Mesendoderm (in vitro differentiated cells): ENCODE measurements around the gene SYT15B. TPM values are rescaled to one million over a fixed set of nuclear protein-coding genes. Genes with fewer than 3 reads are reported as not detected.
"Not testable (repeated sequence)": the region's sequence is repeated elsewhere in the genome, so short reads cannot be mapped to it uniquely, and the experiment has no call there.

Source experiments
- DNase-seq: peaks from one replicate; pipeline ENCODE4 v3.0.0; 2013
- H2AK5ac ChIP-seq: 2 replicates; pipeline ENCODE4 v1.6.1; 2013; ENCODE audit warnings: low read length, inconsistent platforms
- H2BK120ac ChIP-seq: 2 replicates; pipeline ENCODE4 v1.6.1; 2013; ENCODE audit warnings: low read depth, mild to moderate bottlenecking, low read length, moderate library complexity, mixed read lengths
- H2BK15ac ChIP-seq: replicated peaks from 2 replicates; pipeline ENCODE4 v1.6.1; 2013; ENCODE audit warnings: low read depth, mild to moderate bottlenecking, moderate library complexity
- H2BK5ac ChIP-seq: 2 replicates; pipeline ENCODE4 v1.6.1; 2013; ENCODE audit warnings: low read length, inconsistent platforms
- H3K18ac ChIP-seq: 2 replicates; pipeline ENCODE4 v1.6.1; 2013; ENCODE audit warnings: mild to moderate bottlenecking, low read length, mixed read lengths
- H3K23ac ChIP-seq: one replicate; pipeline ENCODE4 v1.6.1; 2013; ENCODE audit warnings: low read length
- H3K27ac ChIP-seq: 2 replicates; pipeline ENCODE4 v1.5.1; 2013; ENCODE audit warnings: low read depth, mild to moderate bottlenecking, inconsistent platforms, low read length, moderate library complexity
- H3K27me3 ChIP-seq: 2 replicates; pipeline ENCODE4 v1.6.1; 2013; ENCODE audit warnings: low read length, control low read depth, mild to moderate bottlenecking, inconsistent platforms; ENCODE audit not compliant: insufficient read depth, poor library complexity
- H3K36me3 ChIP-seq: 2 replicates; pipeline ENCODE4 v1.6.1; 2013; ENCODE audit warnings: low read length, inconsistent platforms; ENCODE audit not compliant: control insufficient read depth, insufficient read depth
- H3K4ac ChIP-seq: one replicate; pipeline ENCODE4 v1.6.1; 2013; ENCODE audit warnings: low read depth, mild to moderate bottlenecking, low read length, moderate library complexity
- H3K4me1 ChIP-seq: 2 replicates; pipeline ENCODE4 v1.6.1; 2013; ENCODE audit warnings: low read depth, low read length, inconsistent platforms; ENCODE audit not compliant: control insufficient read depth
- H3K4me2 ChIP-seq: 2 replicates; pipeline ENCODE4 v1.6.1; 2013; ENCODE audit warnings: low read length
- H3K4me3 ChIP-seq: 2 replicates; pipeline ENCODE4 v1.5.1; 2013; ENCODE audit warnings: mild to moderate bottlenecking, low read length
- H3K56ac ChIP-seq: one replicate; pipeline ENCODE4 v1.6.1; 2013; ENCODE audit warnings: low read length
- H3K79me1 ChIP-seq: 2 replicates; pipeline ENCODE4 v1.6.1; 2013; ENCODE audit warnings: low read length, inconsistent platforms
- H3K79me2 ChIP-seq: 2 replicates; pipeline ENCODE4 v1.6.1; 2013; ENCODE audit warnings: mild to moderate bottlenecking, low read length; ENCODE audit not compliant: control insufficient read depth, insufficient read depth
- H3K9ac ChIP-seq: 2 replicates; pipeline ENCODE4 v1.6.1; 2013; ENCODE audit warnings: low read length, inconsistent platforms
- H4K5ac ChIP-seq: one replicate; pipeline ENCODE4 v1.6.1; 2013; ENCODE audit warnings: low read length
- H4K8ac ChIP-seq: one replicate; pipeline ENCODE4 v1.6.1; 2013; ENCODE audit warnings: low read depth, mild to moderate bottlenecking, control low read depth, low read length, moderate library complexity
- WGBS: extraction: QIAGEN DNeasy Blood & Tissue Kit; methylation state at CpG from one replicate; pipeline ENCODE4 v1.1.7; 2013; ENCODE audit warnings: low lambda C conversion rate, missing lambda C conversion rate; ENCODE audit not compliant: insufficient coverage; ENCODE audit errors: extremely low coverage; 5-methylcytosine and 5-hydroxymethylcytosine counted together
- polyA plus RNA-seq, 2 experiments: library from polyadenylated mRNA; stranded (reverse); fragments of 200-250 nt; gene quantifications; one replicate each; pipeline ENCODE4 v1.2.3, GENCODE V29; 2013

The SYT15B gene
- 0.20 TPM for polyA plus RNA-seq (2013, experiment 1 of 2)
- 0.14 TPM for polyA plus RNA-seq (2013, experiment 2 of 2)

GRCh38 chr10:47763554-47764175 is at the start of gene SYT15B:
Gene SYT15B, minus strand, starts transcription at chr10:47763592. Its CDS starts 952 bp downstream, at chr10:47762640.
- not testable (repeated sequence) for DNase-seq, H2BK5ac ChIP-seq, H2BK120ac ChIP-seq, H3K79me1 ChIP-seq, H4K8ac ChIP-seq, H3K18ac ChIP-seq, H3K4ac ChIP-seq, H3K4me1 ChIP-seq, H2AK5ac ChIP-seq, H3K56ac ChIP-seq, H3K23ac ChIP-seq, H3K9ac ChIP-seq, H3K27me3 ChIP-seq, H3K36me3 ChIP-seq, H4K5ac ChIP-seq, H3K4me3 ChIP-seq, H3K4me2 ChIP-seq, H3K79me2 ChIP-seq, H2BK15ac ChIP-seq, H3K27ac ChIP-seq
- WGBS = no CpG with 5 or more reads among the region's 33 CpGs

GRCh38 chr10:47779590-47779989 is 16.2 kb upstream of the SYT15B start:
- not testable (repeated sequence) for H3K4me2 ChIP-seq, H3K9ac ChIP-seq, H3K4me3 ChIP-seq

GRCh38 chr10:47775361-47776231 is 12.2 kb upstream of the SYT15B start:
- H3K79me2 ChIP-seq, H2BK15ac ChIP-seq, H3K27me3 ChIP-seq, H4K5ac ChIP-seq, H3K36me3 ChIP-seq, H2BK5ac ChIP-seq, H3K56ac ChIP-seq, H2BK120ac ChIP-seq, H3K79me1 ChIP-seq, H3K4me1 ChIP-seq, H3K27ac ChIP-seq, H3K4ac ChIP-seq, H3K4me3 ChIP-seq, H2AK5ac ChIP-seq, H3K23ac ChIP-seq, H3K9ac ChIP-seq, H3K4me2 ChIP-seq, H3K18ac ChIP-seq, H4K8ac ChIP-seq: not testable (repeated sequence)
- WGBS = no CpG with 5 or more reads among the region's 6 CpGs
- DNase-seq = peak; percentile 75

More at GRCh38 chr10:47779590-47779989, 16.2 kb upstream of the SYT15B start:
- not testable (repeated sequence) for H3K36me3 ChIP-seq, H3K27ac ChIP-seq, H2BK5ac ChIP-seq, H2BK120ac ChIP-seq, H3K4ac ChIP-seq, H3K4me1 ChIP-seq, H3K79me1 ChIP-seq, H2AK5ac ChIP-seq, DNase-seq, H2BK15ac ChIP-seq, H4K5ac ChIP-seq, H3K18ac ChIP-seq, H3K56ac ChIP-seq, H3K79me2 ChIP-seq, H4K8ac ChIP-seq, H3K23ac ChIP-seq, H3K27me3 ChIP-seq
- WGBS = no CpG with 5 or more reads among the region's 4 CpGs

GRCh38 chr10:47770745-47771144 is 7.4 kb upstream of the SYT15B start:
- not testable (repeated sequence) for H2AK5ac ChIP-seq, H3K4ac ChIP-seq, H3K4me3 ChIP-seq, H3K18ac ChIP-seq, H2BK120ac ChIP-seq, H3K4me1 ChIP-seq, H4K8ac ChIP-seq, H3K79me2 ChIP-seq, H3K27ac ChIP-seq, H4K5ac ChIP-seq, H3K4me2 ChIP-seq, H3K36me3 ChIP-seq, H3K9ac ChIP-seq, H3K27me3 ChIP-seq, DNase-seq, H3K79me1 ChIP-seq, H2BK15ac ChIP-seq, H3K56ac ChIP-seq, H2BK5ac ChIP-seq, H3K23ac ChIP-seq
- WGBS = no CpG with 5 or more reads among the region's 2 CpGs

GRCh38 chr10:47768578-47769115 is 5.3 kb upstream of the SYT15B start:
- H2BK15ac ChIP-seq, H2BK5ac ChIP-seq, H3K4ac ChIP-seq, H2BK120ac ChIP-seq, H3K79me1 ChIP-seq, H3K4me3 ChIP-seq, H3K4me1 ChIP-seq, H3K4me2 ChIP-seq, H3K18ac ChIP-seq, H3K27ac ChIP-seq, H3K23ac ChIP-seq, DNase-seq, H3K56ac ChIP-seq, H3K79me2 ChIP-seq, H3K27me3 ChIP-seq, H4K5ac ChIP-seq, H3K36me3 ChIP-seq, H2AK5ac ChIP-seq, H3K9ac ChIP-seq, H4K8ac ChIP-seq: not testable (repeated sequence)
- no CpG with 5 or more reads among the region's 7 CpGs for WGBS
